G401 (cell line): ENCODE data around the gene KHDC1L. TPM values are rescaled to one million over a fixed set of nuclear protein-coding genes. Genes with fewer than 3 reads are reported as not detected.
"Not testable (repeated sequence)": the region's sequence is repeated elsewhere in the genome, so short reads cannot be mapped to it uniquely, and the experiment has no call there.

Experiments used
- DNase-seq: peaks from one replicate; pipeline ENCODE4 v3.0.0-alpha.2; 2015; ENCODE audit warnings: low spot score
- in situ Hi-C: cut with HindIII; loops from 2 replicates; pipeline ENCODE4 v1.10.0; 2016; ENCODE audit warnings: low sequenced_read_pairs, mixed read lengths
- total RNA-seq: library from RNA; depleted of rRNA; stranded (reverse); fragments of >200 nt; shearing (Covaris generic); gene quantifications from 2 replicates; pipeline ENCODE4 v1.2.3, GENCODE V29; 2014; rRNA removed

Gene KHDC1L, protein sequence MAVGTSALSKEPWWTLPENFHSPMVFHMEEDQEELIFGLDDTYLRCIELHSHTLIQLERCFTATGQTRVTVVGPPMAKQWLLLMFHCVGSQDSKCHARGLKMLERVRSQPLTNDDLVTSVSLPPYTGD
- 4.2 TPM in 1 of 2 replicates, not detected in the other for total RNA-seq

DNA sequence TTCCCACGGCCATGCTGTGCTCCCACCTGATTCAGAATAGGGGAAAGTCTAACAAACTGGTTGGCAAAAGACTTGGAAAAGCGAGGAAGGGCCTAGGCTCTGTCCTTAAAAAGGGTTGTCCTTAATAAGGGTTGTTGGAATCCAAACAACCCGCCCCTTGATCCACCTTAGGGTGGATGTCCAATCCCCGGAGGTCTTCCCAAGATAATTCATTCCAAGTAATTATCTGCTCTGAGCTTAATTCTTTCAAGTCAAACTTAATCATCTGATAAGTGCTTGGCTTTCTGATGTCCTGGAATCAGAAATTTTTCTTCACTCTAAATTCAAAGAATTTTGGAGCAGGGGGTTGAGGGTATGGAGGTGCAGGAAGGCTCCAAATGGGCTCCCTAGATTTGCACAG lies at the start of gene KHDC1L:
KHDC1L (minus strand) TSS at position 101 of the 400 bp plus-strand sequence; CDS start at position 13, 88 bp downstream.
- in situ Hi-C loops: no loop called here
- DNase-seq: no peak

DNA sequence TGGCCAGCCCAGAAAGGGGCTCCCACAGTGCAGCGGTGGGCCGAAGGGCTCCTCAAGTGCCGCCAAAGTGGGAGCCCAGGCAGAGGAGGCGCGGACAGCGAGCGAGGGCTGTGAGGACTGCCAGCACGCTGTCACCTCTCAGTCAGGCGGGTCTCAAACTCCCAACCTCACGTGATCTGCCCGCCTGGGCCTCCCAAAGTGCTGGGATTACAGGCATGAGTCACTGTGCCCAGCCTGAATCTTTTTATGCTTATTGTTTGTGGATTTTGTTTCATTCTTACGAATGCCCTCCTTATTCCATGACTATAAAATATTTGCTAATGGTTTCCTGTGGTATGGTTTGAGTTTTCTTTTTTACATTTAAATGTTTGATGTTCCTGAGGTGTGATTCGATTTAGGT lies 44.0 kb upstream of the KHDC1L start:
- in situ Hi-C loops, DNase-seq: not testable (repeated sequence)

DNA sequence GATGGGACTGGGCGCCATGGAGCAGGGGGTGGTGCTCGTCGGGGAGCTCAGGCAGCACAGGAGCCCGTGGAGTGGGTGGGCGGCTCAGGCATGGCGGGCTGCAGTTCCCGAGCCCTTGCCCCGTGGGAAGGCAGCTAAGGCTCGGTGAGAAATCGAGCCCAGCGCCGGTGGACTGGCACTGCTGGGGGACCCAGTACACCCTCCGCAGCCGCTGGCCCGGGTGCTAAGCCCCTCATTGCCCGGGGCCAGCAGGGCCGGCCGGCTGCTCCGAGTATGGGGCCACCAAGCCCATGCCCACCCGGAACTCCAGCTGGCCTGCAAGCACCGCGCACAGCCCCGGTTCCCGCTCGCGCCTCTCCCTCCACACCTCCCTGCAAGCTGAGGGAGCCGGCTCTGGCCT lies 43.6 kb upstream of the KHDC1L start:
- in situ Hi-C loops, DNase-seq: not testable (repeated sequence)

DNA sequence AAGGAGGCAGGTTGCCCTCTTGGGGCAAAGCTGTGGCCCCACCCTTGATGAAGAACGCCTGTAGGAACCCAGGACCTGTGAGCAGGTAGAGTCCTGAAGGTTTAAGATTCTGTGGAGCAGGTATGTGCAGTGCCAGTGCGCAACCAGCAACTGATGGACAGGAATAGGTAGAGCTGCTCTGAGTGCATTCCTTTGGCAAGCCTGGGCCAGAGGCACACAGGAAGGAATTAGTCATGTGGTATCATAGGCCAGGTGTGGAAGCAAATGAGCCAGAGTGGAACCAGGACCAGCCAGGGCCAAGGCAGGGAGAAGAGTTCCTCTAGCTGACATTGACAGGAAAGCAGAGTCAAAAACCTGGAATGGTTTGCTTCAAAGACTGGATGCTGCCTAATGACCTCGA lies 39.1 kb upstream of the KHDC1L start:
- in situ Hi-C loops: no loop called here
- DNase-seq: peak; percentile 29

DNA sequence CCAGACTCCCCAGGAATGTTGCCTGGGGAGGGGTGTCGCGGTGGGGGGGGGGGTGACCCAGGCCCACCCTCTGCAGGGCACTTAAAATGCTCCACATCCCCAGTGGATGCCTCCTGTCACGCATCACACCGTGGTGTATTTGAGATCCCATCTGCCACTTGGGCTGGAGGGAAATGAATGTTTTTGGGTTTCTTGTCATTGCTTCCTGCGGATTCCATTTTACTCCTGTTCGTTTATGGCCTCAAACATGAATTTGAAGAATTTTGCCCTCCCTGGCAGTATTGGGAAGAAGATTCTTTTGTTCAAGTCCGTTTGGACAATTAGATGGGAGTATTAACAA lies 38.2 kb upstream of the KHDC1L start:
- in situ Hi-C loops: no loop called here
- peak; percentile 51 for DNase-seq

DNA sequence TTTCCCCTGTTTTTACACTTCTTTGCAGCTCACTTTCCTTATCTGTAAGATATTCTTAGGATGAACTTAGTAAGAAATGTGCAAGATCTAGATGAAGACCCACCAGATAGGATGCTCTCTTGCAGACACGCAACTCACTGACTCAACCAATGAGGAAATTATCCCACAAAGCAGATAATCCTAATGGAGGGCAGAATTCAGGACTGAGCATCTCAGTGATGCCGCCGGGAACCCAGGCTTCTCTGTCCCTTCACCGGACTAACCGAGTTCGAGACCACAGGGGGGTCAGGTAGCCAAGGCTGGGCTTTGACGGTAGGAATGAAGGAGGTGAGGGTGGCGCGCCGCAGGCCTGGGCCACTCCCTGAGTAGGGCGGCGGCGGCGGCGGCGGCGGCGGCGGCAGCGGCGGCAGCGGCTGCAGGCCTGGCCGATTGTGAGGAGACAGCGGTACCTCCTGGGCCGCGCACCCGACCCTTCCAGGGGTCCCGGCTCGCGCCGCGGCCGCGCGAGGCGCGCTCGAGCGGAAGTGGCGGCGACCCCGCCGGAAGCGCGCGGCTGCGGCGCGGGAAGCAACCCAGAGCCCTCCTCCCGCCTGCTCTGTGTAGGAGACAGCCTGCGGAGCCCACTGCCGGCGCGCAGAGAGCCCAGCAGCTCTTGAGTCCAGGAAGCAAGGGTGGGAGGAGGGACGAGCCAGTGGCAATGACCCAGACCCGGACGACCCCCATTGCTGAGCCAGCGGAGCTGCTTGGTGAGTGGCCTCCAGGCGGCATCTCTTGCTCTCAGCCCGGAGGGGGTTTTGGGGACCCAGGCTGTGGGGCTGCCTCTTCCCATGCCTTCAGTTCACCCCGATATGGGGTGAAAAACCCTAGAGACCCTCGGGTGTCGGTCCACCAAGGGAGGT lies 37.6 kb upstream of the KHDC1L start, which contains the start of gene KHDC1:
KHDC1 (minus strand) TSS at position 526 of the 899 bp plus-strand sequence. CDS start 20,679 bp downstream, outside the sequence.
- DNase-seq: peak; percentile 71
- in situ Hi-C loops: no loop called here

DNA sequence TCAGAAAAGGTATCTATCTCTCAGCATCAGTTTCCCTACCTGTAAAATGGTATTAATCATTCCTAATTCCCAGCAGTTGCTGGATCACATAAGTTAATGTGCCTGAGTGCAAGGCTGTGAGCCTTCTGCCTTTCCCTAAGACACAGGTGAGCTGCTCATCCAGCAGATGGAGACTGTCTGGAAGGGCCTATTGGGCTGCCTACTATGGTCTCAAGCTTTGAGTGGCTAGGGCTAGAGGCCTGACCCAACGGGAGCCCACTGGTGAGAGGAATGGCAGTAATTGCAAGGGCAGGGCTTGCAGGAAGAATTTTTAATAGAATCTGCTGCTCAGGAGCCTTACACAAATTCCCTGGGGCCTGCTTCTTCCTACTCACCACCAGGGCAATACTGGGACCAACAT lies 33.4 kb upstream of the KHDC1L start:
- in situ Hi-C loops: no loop called here
- DNase-seq: no peak

DNA sequence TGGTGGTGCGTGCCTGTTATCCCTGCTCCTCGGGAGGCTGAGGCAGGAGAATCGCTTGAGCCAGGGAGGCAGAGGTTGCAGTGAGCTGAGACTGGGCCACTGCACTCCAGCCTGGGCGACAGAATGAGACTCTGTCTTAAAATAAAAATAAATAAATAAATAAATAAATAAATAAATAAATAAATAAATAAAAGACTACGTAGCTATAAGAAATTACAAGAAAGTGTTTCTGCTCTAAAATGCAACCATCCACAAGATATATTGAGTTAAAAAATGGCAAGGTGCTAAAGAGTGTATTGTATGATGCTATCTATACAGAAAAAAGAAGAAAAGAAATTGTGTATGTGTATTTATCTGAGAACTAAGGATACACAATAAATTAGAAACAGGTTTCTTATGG lies 29.0 kb upstream of the KHDC1L start:
- in situ Hi-C loops, DNase-seq: not testable (repeated sequence)

DNA sequence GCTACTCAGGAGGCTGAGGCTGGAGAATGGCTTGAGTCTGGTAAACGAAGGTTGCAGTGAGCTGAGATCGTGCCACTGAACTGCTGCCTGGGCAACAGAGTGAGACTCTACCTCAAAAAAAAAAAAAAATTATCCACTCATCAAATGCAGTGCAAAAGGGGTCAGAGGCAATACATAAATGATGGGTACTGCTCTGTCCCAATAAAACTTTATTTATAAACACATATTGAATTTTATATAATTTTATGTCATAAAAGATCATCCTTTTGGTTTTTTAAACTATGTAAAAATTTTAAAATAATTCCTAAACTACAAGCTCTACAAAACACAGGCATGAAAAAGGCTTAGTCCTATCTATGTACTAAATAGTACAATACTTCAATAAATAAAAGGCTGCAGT lies 27.4 kb upstream of the KHDC1L start:
- in situ Hi-C loops: no loop called here
- DNase-seq: no peak

DNA sequence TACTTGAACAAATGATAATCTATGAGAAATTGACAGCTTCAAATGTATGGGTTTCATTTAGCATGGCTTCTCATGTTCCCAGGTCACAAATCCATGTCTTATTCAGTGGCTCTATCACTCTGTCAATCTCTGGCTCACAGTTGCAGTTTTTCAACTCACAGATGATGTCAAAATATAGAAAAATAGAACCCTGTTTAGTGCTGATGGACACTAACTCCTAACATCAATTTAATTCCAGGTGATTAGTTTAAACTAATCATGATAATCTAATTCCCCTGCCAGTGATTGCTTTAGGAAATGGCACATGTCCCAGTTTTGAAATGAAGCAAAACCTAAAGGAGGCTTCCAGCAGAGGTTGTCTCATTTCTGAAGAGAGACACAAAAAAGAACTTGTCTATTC lies 24.7 kb upstream of the KHDC1L start:
- no peak for DNase-seq
- in situ Hi-C loops: no loop called here

DNA sequence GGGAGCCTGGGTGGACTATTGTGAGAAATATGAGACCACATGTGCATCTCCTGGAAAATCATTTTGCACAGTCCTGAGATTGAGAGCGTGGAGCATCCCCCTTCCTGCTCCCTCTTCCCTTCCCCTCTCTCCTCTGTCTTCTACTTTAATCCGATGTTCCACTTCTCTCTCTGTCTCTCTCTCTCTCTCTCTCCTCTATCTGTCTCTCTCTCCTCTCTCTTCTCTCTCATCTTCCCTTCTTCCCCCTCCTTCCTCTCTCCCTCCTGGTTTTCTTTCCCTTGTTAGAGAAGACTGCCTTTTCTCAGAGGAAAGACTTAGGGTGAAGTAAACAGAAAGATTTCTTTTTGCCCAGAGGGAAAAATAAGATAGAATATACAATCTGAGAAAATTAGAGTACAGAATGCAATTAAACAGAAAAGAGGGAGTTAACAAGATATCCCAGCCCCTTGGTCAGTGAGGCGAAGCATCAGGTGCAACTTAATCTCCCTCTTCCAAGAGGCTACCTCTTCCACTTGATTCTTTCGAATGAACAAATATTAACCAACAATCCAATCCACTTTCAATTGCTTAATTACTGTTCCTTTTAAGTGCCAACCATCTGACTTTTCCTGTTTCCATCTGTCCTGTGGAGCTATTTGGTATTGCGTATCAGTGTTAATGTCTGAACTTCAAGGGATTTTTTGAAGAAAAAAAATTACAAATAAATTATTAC lies 23.1 kb upstream of the KHDC1L start:
- no peak for DNase-seq
- in situ Hi-C loops: no loop called here

DNA sequence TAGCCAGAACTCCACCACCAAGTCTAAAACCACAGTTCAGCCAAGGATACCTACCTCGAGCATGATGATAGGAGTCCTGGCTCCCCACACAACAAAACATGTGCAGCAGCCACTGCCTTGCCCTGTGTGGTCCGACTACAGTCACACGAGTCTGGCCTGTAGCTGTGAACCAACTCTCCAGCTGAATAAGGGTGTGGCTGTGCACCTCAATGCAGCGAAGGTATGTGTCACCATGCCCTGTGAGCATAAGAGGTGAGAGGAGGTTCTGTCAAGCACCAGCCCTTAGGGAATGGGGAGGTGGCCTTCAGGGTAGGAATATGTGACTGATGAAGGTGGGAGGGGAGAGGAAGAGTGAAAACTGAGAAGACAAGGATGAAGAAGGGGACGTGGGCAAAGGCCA lies 16.7 kb upstream of the KHDC1L start:
- no peak for DNase-seq
- in situ Hi-C loops: no loop called here

DNA sequence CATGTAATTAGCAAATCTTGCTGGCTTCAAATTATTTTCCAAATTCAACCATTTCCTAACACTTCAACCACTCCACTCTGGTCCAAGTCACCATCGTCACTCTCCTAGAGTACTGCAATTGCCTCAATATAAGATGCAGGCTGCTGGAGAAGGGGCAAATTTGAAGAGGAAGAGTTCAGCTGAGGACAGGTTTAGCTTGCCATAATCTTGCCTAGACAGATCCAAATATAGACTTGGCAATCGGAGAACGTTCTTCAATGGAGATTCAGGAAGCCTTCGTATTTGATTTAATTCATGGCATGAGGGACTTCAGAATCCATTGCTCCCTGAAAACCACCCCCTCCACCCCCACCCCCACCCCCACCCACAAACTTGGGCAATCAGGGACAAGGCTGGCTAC lies 15.4 kb upstream of the KHDC1L start:
- no peak for DNase-seq
- in situ Hi-C loops: no loop called here

DNA sequence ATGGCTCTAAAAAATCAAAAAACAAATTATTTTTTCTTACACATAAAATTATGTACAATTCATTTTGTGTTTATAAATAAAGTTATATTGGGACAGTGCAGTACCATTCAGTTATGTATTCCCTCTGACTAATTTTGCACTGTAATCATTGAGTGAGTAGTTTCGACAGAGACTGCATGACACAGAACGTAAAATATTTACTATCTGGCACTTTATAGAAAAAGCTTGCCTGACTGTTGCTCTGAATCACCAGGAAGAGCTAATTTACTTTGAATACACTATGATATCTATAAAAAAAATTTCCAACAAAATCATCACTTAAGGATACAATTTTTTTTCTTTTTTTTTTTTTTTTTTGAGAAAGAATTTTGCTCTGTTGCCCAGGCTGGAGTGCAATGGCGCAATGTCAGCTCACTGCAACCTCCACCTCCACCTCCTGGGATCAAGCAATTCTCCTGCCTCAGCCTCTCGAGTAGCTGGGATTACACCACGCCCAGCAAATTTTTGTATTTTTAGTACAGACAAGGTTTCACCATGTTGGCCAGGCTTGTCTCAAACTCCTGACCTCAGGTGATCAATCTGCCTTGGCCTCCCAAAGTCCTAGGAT lies 11.0 kb upstream of the KHDC1L start:
- in situ Hi-C loops: no loop called here
- no peak for DNase-seq

DNA sequence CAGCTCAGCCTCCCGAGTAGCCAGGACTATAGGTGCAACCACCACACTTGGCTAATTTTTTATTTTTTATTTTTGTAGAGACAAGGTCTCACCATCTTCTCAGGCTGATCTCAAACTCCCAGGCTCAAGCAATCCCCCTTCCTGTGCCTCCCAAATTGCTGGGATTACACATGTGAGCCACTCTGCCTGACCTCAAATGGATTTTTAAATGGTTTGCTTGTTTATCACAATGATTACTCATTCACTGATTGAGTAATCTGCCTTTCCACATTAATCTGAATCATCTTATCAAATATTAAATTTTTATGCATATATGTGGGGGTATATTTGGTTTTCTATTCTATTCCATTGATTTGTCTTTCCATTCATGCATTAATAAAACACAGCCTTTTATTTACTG lies 9.4 kb upstream of the KHDC1L start:
- in situ Hi-C loops: no loop called here

DNA sequence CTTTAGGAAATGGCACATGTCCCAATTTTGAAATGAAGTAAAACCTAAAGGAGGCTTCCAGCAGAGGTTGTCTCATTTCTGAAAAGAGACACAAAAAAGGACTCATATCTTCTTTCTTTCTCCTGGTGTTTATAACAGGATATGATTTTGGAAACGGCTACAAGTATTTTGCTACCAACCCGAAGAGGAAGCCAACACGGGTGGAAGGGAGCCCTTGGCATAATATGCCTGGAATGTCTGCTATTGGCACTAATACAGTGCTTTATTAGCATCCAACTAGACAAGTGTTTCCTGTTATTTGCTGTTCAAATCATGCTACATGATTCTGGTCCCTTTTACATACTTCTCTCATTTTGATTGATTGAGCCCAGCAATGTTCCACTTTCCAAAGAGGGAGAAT lies 8.7 kb upstream of the KHDC1L start:
- in situ Hi-C loops: not testable (repeated sequence)
- peak; percentile 24 for DNase-seq

More for the DNA sequence above, 9.4 kb upstream of the KHDC1L start:
- no peak for DNase-seq

DNA sequence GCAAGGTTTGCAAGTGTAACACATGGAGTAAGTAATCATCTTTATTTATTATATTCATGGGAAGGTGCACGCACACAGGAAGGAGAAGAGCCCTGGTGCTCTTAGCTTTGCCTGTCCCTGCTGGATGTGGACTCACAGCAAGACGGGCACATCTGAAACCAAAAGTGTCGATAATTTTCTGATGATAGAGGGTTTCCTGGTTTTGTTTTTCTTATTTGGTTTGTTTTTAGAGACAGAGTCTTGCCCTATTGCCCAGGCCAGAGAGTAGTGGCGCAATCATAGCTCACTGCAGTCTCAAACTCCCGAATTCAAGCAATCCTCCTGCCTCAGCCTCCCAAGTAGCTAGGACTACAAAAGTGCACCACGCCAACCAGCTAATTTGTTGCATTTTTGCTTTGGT lies 7.8 kb upstream of the KHDC1L start:
- in situ Hi-C loops: no loop called here
- DNase-seq: no peak

DNA sequence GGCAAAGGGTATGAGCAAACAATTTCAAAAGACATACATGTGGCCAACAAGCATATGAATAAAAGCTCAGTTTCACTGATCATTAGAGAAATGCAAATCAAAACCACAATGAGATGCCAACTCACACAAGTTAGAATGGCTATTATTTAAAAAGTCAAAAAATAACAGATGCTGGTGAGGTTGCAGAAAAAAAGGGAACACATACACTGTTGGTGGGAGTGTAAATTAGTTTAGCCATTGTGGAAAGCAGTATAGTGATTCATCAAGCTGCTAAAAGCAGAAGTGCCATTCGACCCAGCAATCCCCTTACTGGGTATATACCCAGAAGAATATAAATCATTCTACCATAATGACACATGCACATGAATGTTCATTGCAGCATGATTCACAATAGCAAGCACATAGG lies 6.7 kb upstream of the KHDC1L start:
- no peak for DNase-seq
- in situ Hi-C loops: no loop called here

DNA sequence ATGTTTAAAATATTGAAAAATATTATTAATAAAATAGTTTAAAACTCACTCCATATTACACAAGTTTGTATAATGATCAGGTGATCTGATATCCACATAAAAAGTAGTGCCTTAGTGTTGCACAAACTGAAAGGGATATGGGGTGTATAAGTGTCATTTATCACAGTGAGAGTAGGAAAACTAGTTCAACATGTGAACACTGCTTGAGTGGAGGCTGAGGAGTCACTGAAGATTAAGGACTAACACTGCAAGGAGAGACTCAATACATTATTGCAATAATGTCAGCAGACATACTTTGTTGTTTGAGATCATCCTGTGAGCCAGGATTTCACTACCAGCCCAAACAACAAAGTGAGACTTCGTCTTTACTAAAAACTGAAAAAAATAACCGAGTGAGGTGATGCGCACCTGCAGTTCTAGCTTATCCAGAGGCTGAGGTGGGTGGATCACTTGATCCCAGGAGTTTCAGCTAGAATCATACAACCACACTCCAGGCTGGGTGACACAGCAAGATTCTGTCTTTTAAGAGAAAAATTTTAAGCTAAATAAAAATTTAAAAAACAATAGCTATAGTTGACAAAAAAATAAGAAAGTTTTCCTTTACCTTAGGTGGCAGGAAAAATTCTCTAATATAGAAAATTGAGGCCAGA lies 2.4 kb upstream of the KHDC1L start:
- DNase-seq: no peak
- in situ Hi-C loops: no loop called here
